ENCODE results near the gene PODN. TPM values are rescaled to one million over a fixed set of nuclear protein-coding genes. Genes with fewer than 3 reads are reported as not detected.

The PODN gene
- total and polyA plus RNA-seq, 2 of the 4 experiments (the other 2 are of a cell fraction): 0.54 to 6.2 TPM

DNA sequence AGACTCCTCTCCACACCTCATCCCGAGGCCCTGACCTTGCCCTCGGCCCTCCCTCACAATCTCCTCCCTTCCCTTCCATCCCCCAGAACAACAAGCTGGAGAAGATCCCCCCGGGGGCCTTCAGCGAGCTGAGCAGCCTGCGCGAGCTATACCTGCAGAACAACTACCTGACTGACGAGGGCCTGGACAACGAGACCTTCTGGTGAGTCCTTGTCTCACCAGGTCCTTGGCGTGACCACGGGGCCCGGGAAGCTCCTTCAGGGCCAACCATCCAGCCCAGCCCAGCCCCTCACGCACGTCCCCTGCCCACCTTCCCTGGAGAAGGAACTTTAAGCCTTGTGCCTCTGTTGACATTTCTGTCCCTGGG is 15.6 kb downstream of the PODN start:
- Histone ChIP-seq H2AK9ac (replicated peaks; ENCODE audit: low read depth, low read length, poor library complexity) (no peak overlapping the region), H3K27ac (ENCODE audit: insufficient read depth, low read length) (no peak overlapping the region), H4K5ac (ENCODE audit: low read depth, low read length) (no peak overlapping the region), H3K79me1 (ENCODE audit: low read depth in 1 of 2, low read length in 2 of 2) (no peaks in the 10 kb centered on the region), H2AFZ (replicated peaks; ENCODE audit: low read length, poor library complexity) (no peak overlapping the region), H3K4me1 (ENCODE audit: control insufficient read depth, insufficient read depth, low read length) (no peaks in the 10 kb centered on the region; the same call in 1 of the 2 replicates), H2AK5ac (ENCODE audit: low read depth, low read length) (no peak overlapping the region), H3K56ac (ENCODE audit: extremely low read depth, insufficient read depth, low read length) (no peak overlapping the region), H4K20me1 (ENCODE audit: insufficient read depth, low read length) (no peaks in the 10 kb centered on the region), H2BK20ac (ENCODE audit: low read depth, low read length) (no peak overlapping the region), H3K23ac (ENCODE audit: low read depth, low read length) (no peak overlapping the region), H3K36me3 (ENCODE audit: control insufficient read depth, insufficient read depth, low read length) (peaks cover 28% of the 10 kb centered on the region), H3K9ac (ENCODE audit: low read depth, low read length) (no peak overlapping the region), H4K91ac (ENCODE audit: insufficient read depth, low read depth, low read length) (no peak overlapping the region), H3K9me3 (ENCODE audit: control insufficient read depth, insufficient read depth, low read length) (no peaks in the 10 kb centered on the region), H3K4me2 (ENCODE audit: low read depth, low read length) (no peak overlapping the region), H3K4me3 (ENCODE audit: insufficient read depth, low read depth, low read length) (no peak overlapping the region), H3K9me1 (ENCODE audit: insufficient read depth, low read length) (no peaks in the 10 kb centered on the region; the same call in 1 of the 2 replicates), H2BK15ac (ENCODE audit: low read depth, low read length) (no peak overlapping the region), H3K14ac (replicated peaks; ENCODE audit: low read depth, low read length) (no peak overlapping the region), H2BK120ac (ENCODE audit: low read depth, low read length) (no peak overlapping the region), H3K18ac (ENCODE audit: low read depth, low read length) (no peak overlapping the region), H2BK5ac (ENCODE audit: low read depth, low read length, poor library complexity, severe bottlenecking) (no peak overlapping the region), H4K8ac (ENCODE audit: low read depth in 2 of 2, low read length in 2 of 2) (no peak overlapping the region), H3K27me3 (ENCODE audit: control insufficient read depth, insufficient read depth, low read length) (no peaks in the 10 kb centered on the region), H3K4ac (ENCODE audit: low read depth, low read length) (no peak overlapping the region)
- BruUV-seq (replicated peaks): no TSS peak
- dilution Hi-C loops (cut with HindIII; ENCODE audit: low sequenced_read_pairs, unreplicated experiment): no loop called here
- in situ Hi-C loops (cut with MboI; ENCODE audit: low sequenced_read_pairs): no loop called here
- DNase-seq: no peak
- no CpG with 5 or more reads among the region's 13 CpGs for WGBS, 2 experiments (ENCODE audit: extremely low coverage in 2 of 2, insufficient read length in 1 of 2)
- CTCF ChIA-PET: no interaction called here
- no peak for TF ChIP-seq MXI1 (IDR thresholded peaks at IDR 0.05; ENCODE audit: borderline replicate concordance, low read depth, low read length)
- no peak for TF ChIP-seq MAZ (IDR thresholded peaks at IDR 0.05; ENCODE audit: borderline replicate concordance, low read depth, low read length)
- TF ChIP-seq CEBPB (IDR thresholded peaks at IDR 0.05; ENCODE audit: low read depth, low read length): no peak
- intact Hi-C loops (cut with micrococcal nuclease): no loop called here
- POLR2A ChIA-PET (ENCODE audit: unreplicated experiment): no interaction called here
- no peak for ATAC-seq (ENCODE audit: low read depth)
